CD4-positive, alpha-beta T cell treated with Interleukin-17A for 4 hours (primary cell): ENCODE measurements around the gene SH3TC1.

ENCODE experiments used
- DNase-seq: peaks from one replicate; pipeline ENCODE4 v3.0.0-alpha.2; 2020; ENCODE audit warnings: mixed read lengths

SH3TC1 gene

DNA sequence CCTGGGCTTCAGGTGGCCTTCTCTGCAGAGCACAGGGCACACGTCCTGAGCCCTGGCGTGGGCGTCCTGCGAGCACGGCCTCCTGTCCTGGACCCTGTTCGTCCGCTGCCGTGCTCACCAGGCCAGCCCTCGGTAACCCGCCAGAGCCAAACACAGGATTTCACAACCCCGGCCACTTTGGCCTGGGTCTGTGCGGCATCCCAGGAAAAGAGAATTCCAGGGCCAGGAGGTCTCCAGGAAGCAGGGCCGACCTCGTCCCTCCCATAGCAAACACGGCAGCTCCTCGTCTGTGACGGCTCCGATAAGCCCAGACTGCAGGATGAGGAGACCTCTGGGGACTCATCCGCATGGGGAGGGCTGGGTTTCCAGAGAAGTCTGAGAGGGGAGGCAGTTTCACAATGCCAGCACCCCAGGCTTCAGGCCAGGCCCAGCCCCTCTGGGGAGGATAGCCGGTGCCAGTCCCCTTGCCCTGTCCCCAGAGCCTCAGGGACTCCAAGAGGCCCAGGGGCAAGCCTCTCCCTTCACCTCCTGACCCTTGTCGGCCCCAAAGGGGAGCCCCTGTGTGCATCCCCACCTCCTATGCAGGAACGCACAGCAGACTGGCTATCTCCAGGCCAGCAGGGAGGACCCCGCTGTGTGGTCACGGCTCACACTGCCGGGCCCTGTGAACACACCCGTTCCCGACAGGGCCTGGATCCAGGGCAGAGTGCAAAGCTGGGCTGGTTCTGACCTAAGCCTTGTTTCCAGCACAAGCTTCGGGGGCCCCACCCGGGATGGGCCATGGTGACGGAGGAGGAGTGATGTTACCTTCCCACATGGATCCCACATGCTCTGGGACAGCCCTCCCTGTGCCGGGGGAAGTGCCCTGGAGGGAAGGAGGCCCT lies 48.2 kb downstream of the SH3TC1 start:
- no peak for DNase-seq

DNA sequence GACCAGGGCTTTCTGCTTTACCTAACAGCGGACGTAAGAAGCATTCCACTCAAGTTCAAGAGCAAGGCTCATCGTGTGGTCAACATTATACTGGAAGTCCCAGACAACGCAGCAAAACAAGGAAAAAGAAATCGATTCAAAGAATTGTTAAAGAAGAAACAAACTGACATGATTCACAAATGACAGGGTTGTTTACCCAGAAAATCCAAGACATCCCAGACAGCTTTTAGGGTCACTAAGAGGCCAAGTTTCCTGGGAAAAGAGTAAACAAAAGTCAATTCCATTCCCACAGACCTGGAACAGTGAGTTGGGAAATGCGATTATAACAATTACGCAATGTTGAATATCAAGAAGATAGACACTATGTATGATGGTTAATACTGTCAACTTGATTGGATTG lies 49.0 kb downstream of the SH3TC1 start:
- DNase-seq: no peak

DNA sequence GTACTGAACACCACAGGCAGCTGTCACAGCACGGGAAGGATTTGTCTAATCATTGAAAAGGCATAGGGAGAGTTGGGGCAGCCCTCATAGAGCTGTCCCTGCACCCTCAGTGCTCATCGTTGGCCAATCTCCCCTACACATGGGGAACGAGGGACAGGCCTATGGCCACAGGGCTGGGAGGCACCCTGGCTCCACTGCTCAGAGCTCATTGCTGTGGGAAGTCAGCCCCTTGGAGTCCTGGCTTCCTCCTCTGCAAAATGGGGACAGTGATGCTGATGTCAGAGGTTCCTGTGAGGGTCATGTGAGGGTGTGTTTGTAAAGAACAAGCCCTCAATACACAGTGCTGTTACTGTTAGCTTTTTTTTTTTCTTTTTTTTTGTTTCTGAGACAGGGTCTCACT lies 51.1 kb downstream of the SH3TC1 start:
- DNase-seq: no peak

DNA sequence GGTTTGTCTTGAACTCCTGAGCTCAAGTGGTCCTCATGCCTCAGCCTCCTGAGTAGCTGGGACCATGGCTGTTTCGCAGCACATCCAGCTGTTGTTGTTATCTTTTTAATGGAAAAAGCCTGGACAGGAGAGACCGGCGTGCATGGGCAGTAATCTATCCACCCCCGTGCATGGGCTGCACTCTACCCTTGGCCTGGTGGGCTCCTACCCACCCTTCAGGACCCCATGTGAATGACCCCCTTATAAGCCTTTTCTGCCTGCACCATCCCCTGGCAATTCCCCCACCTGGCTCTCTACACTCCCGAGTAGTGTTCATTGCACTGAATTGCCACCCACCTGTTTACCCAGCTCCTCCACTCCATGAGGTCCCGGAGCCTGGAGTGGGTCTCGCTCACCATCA lies 51.5 kb downstream of the SH3TC1 start:
- no peak for DNase-seq

DNA sequence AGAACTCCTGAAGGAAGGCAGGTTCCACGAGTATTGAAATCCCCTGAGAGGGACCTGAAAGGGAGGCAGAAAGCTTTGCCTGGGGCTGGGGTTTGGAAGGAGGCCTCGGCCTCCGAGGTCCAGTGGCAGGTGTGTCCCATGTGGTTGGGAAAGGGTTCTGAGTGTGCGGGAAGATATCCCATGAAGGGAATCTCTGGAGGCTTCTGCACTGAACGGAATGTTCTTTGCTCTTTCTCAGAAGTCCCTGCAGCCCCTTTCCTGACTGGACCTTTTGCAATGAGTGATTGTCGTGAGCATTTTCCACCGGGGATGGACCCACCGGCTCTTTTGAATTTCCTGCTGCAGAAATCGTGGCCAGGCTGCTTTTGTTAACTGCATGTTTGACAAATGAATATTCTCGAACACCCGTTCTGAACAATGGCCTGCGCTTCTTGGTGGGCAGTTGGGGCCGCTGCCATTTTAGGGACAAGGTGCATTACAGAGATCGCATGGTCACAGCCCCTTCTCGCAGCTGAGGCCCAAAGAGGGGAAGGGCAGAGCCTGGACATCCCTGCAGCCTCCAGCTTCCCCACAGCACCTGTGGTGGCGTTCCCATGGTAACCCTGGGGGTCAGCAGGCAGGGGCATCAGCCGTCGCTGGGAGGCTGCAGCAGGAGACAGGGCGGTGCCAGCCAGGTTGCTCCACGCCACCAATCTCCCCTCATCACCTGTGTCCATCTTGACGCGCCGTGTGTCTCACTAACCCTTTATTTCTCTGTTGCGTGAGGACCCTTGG lies 52.2 kb downstream of the SH3TC1 start:
- no peak for DNase-seq

DNA sequence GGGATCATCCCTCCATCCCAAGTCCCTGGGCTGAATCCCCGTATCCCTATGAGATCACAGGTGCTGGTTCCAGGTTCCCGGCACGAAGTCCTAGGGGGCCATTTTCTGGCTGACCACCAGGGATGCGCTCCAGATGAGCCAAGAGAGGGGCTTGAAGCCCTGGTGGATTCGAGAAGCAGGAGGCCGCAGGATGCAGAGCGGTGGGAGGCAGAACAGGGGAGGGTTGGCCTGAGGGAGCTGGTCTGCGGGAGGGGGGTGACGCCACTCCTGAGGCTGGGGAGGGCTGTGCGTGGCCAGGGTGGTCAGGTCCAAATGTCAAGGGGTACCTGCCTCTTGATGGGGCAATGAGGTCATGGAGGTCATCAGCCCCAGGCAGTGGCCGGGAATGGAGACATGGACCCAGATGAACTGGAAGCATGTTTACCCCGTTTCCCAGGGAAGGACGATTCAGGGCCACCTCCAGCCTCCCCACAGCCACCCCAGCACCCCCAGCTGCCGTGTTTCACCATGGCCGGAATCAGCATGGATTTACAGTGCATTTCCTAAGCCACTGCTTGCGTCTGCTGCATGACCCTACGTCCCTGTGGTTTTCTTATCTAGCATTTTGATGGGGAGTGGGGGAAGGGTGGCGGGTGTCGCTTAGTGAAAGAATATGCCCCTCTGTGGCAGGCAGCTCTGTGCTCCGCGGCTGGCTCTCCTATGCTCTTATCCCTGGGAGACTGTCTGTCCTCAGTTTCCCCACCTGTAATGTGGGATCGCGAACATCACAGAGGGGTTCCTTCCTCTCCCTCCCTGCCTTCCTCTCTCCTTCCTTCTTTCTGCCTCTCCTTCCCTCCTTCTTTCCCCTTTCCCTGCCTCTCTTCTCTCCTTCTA lies 53.4 kb downstream of the SH3TC1 start:
- DNase-seq: no peak

DNA sequence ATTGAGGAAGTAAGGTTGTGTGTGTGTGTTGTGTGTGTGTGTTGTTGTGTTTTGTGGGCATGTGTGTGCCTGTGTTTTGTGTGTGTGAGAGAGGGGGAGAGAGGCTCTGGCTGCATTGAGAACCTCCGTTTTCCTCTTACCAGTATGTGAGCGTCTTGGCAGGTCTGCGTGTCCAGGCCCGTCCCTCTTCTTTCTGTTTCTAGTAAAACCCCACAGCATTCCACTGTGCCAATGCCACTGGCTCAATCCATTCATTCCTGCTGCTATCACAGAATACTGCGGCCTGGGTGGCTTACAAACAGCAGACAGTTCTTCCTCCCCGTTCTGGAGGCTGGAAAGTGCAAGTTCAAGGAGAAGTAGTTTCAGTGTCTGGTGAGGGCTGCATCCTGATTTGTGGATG lies 55.0 kb downstream of the SH3TC1 start:
- no peak for DNase-seq

DNA sequence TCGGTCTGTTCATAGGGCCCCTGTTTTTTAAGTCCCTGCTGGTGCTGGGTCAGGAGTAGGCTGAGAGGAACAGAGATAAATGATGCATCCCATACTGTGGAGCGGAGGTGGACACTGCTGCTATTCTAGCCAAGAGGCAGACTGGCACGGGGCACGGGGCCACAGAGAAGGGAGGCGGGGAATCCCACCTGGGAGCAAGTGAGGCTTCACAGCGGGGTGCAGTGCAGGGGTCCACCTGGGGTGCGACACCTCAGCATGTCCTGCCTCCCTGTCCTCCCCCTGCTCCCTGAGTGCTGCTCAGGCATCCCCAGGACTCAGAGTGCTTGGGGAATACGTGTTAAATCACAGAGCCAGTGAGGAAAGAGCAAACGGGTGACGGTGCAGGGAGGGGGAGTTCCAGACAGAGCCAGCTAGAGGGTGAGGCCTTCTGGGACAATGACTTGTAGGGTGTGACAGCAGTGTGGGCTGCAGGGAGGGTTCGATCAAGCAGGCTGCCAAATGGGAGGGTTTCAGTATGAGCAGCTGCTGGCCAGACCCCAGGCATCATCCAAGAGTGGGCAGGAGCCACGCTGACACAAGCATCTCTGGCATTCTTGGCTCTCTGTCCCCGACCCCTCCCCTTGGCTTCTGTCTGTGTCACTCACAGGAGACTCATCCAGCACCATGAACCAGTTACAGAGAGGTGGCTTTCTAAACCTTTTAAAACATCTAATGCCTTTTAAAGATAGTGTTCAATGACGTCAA lies 56.8 kb downstream of the SH3TC1 start:
- DNase-seq: no peak

DNA sequence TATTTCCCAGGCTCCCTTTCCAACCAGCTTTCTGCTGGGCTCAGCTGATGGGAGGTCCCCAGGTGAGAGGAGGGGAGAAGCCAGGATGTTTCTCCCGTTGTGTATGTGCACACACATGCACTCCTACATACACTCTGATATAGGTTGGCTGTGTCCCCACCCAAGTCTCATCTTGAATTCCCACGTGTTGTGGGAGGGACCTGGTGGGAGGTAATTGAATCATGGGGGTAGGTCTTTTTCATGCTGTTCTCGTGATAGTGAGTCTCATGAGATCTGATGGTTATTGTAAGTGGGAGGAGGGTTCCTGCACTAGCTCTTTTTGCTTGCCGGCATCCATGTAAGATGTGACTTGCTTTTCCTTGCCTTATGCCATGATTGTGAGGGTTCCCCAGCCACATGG lies 58.8 kb downstream of the SH3TC1 start:
- DNase-seq: no peak

DNA sequence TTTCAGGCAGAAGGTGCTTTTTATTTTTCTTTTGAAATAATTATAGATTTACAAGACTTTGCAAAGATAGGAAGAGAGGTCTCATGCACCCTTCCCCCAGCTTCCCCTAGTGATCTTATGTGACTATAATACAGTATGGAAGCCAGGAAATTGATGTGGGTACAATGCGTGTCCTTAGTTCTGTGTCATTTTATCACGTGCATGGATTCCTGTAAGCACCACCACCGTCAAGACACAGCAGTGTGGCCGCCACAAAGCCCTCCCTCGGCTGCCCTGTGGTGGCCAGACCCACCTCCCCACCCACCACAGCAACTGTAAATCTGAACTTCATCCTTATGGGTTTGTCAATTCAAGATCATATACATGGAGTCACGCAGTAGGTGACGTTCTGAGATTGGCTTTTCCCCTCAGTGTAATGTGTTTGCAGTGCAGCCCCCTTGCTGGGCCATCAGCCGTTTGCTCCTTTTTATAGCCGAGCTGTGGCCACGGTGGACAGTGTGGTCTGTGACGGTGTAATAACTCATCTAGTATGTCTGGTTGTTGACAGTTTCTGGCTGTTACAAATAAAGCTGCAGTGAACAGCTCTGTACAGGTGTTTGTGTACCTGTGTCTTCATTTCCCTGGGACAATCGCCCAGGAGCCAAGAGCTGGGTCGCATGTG lies 59.6 kb downstream of the SH3TC1 start:
- DNase-seq: no peak

DNA sequence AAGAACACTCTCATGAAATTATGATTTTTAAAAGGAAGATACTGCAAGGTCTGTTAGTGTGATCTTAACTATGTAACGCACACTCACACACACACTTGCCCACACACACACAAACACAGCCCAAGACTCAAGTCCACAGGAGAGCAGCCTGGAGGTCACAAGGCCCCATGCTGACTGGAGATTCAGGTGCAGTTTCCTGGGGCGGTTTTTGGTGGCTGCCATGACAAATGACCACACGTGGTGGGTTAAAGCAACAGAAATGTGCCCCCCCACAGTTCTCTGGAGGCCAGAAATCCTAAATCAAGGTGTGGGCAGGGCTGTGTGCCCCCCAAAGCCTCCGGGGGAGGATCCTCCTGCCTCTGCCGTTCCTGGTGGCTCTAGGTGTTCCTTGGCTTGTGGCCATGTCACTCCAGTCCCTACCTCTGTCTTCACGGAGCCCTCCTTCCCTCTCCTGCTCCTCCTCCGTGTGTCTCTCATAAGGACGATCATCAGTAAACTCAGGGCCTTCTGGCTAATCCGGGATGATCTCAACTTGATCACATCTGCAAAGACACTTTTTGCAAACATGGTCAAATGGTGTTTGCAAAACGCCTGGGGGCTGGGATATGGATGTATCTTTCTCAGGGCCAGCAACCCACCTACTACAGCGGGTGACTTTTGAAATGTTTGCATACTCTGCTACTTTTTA lies 60.8 kb downstream of the SH3TC1 start:
- DNase-seq: no peak

DNA sequence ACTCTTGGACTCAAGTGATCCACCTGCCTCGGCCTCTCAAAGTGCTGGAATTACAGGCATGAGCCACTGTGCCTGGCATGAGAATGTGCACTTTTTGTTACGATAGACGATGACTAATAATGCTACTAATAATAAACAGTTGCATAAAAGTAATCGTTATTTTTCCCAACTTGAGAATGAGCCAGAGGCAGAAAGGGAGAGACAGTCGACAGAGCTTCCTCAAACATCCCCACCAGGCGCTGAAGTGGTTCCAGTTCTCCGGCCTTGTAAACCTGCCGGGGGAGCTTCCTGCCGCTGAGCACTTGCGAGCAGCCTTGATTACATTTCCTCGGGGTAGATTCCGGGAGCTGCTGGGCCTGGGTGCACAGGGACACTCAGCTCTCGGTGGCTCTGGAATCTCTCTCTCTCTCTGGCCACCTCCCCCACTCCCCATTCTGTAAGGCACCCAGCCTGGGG lies 61.6 kb downstream of the SH3TC1 start:
- no peak for DNase-seq

DNA sequence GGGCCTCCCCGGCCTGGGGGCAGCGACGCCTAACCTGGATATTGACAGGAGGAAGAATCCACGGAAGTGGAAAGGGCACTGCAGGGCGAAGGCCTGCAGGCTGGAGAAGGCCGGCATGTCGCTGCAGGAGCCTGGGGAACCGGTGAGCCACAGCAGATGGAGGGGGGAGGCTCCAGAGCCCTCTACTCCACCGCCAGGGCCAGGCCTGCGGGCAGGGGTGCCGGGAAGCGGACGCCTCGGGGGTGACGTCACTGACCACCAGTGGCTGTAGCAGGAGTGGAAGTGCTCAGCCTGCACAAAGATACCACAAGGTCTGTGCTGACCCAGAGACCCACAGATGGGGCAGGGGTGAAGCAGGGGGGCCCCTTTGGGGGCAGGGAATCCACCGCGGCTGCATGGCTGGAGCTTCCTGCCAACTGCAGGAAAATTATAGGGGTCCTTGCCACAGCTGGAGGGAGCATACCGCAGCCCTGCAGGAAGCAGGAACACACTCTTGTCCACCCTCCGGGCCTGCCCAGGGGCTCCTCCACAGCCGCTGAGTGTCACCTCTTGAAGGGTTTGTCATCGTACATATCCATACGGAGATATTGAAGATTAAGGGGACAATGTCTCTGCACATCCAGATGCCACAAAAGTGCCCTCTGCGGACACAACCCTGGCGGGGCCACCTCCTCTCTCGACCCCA lies 62.9 kb downstream of the SH3TC1 start:
- no peak for DNase-seq

DNA sequence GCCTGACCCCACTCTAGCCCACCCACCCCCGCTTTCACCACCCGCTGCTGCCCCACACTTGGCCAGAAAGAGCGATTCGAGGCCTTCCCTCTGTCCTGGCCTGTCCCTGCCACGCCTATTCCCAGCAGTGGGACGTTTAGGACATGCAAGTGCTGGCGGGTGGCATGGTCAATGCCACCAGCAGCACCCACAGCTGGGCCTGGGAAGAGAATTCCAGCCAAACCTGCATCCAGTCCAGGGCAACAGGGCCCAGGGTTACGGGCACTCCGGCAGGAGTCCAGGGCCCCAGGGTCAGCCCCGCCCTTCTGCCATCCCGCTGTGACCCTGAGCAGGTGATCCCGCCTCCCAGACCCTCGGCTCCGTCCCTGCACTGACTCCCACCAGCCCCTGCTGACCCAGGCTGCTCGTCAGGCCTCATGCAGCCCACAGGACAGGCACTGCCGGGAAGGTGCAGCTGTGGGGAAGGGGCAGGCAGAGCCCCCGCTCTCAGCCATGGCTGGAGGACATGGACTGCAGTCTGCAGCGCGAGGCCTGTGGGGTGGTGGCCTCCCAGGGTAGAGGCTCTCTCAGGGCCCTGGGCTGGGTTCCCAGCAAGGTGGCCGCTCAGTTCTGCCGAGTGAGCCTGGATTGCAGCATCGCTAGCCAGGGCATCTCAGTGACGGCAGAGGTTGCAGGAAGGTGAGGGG lies 63.7 kb downstream of the SH3TC1 start:
- no peak for DNase-seq

DNA sequence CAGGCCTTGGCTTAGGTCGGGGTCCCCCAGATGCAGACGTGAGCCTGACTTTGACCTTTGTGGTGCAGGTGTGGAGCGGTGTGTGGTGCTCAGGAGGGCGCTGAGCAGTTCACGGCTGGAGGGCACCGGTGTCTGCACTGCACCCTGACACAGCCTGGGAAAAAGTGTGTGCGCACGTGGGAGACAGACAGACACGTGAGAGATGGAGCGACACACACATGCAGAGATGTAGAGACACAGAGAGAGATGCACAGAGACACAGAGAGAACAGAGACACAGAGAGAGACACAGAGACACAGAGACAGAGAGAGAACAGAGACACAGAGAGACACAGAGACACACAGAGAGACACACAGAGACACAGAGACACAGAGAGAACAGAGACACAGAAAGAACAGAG lies 64.3 kb downstream of the SH3TC1 start:
- no peak for DNase-seq

DNA sequence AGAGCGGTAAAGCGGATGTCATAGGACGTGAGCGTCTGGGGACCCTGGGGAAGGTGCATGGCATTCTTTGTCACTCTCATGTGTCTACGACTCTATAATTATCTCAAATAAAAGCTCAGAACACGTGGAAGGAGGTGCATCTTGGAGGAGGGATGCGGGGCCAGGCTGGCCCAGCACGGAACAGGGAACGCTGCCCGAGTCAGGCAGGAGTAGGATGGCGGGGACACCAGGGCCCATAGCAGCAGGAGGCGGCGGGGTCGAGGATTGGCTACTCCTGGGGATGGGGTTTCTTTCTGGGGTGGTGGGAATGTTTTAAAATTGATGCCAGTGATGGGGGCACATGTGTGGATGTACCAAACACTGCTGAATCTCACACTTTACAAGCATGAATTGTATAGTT lies 65.0 kb downstream of the SH3TC1 start:
- DNase-seq: no peak

DNA sequence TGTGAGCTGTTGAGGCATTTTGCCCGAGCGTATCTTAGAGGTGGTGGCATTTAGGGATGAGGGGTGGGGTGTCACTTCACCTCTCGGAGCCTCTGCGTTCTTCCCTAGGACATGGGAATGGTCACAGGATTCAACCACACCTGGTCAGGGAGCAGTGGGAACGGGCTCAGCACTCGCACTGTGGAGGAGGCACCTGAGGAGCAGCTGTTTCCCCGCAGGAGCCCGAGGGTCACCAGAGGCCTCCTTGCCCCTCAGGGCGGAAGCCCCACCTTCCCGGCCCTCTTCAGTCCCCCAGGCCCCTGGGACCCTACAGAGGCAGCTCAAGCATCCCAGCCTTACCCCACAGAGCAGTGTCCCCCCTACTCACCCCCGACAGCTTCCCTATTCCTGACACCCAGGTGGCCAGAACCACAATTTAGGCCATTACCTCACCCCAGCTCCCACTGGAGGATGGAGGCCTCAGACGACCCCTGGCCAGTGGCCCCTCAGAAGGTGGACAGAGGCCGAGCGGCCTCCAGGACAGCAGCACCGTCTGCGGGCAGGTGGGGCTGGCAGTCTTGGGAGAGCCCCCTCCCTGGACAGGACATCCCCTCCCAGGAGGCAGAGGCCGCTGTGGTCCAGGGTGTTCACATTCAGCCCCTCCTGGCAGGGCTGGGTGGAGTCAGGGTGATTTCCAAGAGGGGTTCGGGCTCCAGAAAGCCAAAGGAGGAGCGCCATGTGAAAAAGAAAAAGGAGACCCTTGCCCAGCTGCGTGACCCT lies 66.3 kb downstream of the SH3TC1 start:
- DNase-seq: no peak

DNA sequence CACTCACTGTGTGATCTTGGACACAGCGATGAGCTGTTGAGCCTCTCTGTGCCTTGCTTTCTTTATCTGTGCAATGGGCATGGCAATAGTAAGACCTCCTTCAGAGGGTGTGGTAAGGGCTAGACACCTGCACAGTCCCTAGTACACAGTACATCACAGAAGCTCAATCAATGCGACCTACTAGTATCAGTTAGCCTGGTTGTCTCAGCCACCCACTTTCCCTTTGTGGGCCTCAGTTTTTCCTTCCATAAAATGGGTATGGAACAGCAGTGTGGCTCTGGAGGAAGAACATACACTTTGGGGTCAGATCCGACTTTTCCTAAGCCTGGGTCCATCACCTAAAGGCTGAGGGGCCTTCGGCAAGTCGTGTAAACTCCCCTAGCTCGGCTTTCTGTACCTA lies 67.0 kb downstream of the SH3TC1 start:
- DNase-seq: no peak

DNA sequence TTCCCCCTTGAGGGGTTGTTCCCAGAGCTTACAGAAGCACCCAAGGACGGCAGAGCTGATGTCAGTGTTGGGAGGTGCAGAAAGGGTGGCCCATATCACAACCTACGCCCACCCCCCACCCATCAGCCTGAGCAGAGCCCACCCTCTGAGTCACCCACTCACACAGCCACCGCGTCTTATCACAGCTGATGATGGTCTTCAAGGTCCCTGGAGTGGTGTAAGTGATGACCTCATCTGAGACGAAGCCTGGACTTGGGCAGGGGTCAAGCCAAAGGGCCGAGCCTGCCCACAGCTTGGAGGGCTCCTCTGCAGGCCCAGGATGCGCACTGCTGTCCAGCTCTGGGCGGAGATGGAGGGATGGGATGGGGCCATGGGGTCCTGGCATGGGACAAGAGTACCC lies 67.4 kb downstream of the SH3TC1 start:
- no peak for DNase-seq
